Activated gamma-delta T cell treated with anti-CD3 and anti-CD28 coated beads, Interleukin-2, amount 50 U/mL, for 16 hours (primary cell): ENCODE measurements around the gene IRS1.

Source experiments
- DNase-seq: peaks from one replicate; pipeline ENCODE4 v3.0.0-alpha.2; 2020; ENCODE audit warnings: low read depth

The IRS1 gene

DNA sequence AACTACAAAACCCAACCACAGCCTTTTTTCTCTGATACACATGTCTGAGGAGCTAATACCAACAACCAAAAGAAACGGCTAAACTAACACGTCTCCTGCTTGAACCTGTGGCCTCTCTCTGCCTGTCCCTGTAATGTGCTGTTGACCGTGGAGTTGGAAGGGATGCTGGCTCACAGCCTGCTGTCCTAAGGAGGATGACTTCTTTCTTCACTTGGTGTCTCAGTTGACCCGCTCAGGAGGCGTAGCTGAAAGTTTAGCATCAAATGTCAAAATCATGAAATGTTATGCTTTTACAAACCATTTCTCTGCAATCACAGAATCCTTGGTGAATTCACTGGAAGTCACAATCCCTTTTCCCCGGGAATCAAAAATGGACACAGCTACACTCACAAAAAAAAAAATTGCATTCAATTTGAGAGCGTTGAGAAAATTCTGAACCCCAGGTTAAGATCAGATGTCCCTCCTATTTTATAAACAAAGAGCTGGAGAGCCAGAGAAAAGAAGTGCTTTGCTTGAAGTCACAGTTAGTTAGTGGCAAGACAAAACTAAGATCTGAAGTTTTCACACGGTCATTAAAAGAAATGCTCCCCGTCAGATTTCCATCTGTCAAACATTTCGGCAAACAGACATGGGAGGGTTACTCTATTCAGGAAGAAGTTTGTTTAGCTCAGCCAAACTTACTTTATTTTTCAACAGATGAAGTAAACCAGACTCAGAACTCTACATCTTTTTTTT, 74.3 kb downstream of the IRS1 start:
- no peak for DNase-seq

DNA sequence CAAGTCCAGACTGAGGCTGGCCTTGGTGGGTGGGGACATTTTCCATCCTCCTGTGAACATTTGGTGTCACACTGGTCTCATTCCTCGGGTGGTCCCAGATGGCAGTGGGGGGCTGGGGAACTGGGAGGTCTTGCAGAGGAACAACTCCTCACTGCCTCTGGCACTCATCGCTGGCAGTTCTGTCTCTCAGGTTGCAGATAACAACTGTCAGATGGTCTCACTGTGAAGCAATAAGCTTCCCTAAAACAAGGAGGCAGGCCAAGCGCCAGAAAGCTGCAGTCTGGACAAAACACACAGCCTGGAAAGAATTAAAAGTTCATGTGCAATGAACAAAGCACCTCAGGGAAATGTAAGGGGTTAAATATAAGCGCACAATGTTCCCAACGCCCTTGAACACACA, 78.1 kb downstream of the IRS1 start:
- DNase-seq, result no peak

GRCh38 chr2:226720948-226721347, 78.7 kb downstream of the IRS1 start:
- DNase-seq, result no peak

DNA sequence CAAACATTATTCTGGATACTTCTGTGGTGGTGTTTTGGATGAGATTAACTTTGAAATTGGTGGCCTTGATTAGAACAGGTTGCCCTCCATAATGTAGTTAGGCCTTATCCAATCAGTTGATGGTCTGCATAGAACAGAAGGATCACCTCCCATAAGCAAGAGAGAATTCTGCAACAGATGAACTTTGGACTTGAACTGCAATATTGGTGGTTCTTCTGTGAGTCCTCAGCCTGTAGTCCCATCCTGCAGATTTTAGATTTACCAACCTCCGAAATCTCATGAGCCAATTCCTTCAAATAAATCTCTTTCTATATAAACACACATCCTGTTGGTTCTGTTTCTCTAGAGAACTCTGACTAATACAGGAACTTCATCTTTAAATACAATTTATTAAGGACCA, 81.9 kb downstream of the IRS1 start:
- DNase-seq, result no peak

- DNase-seq, result no peak
These were observed 83.5 kb downstream of the IRS1 start for GRCh38 chr2:226716126-226716525.

DNA sequence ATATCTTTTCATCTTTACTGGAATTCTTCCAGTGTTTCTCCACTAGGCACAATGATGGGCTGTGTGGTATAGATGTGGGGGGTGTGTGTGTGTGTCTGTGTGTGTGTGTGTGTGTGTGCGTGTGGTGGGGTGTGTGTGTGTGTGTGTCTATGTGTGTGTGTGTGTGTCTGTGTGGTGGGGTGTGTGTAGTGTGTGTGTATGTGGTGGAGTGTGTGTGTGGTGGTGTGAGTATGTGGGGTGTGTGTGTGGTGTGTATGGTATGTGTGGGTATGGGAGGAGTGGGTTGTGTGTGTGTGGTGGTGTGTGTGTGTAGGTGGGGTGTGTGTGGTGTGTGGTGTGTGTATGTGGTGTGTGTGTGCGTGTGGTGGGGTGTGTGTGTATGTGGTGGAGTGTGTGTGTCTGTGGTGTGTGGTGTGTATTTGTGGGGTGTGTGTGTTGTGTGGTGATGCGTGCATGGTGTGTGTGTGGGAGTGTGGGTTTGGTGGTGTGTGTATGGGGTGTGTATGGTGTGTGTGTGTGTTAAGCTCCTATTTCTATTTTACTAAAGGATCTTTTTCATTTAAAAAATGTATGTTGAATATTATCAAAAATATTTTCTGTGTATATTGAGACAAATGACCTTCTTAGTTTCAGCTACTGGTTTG, 84.2 kb downstream of the IRS1 start:
- no peak for DNase-seq

DNA sequence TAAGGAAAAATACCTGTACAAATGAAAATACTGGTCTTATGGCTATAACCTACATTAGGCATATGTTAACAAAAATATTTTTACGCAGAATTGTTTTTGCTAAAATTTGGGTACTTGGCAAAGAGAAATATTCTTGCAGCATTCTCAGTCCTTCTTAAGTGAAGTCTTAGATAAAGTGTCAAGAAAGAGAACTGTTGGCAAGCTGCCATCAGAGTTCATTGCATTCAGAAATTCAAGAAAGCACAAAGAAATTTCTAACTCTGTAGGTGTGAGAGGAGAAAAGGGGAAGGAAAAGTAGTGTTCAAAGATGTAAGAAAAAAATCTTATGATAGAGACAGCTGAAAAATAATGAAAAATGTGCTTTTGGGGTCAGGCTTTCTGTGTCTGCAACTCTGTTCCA, 86.7 kb downstream of the IRS1 start:
- DNase-seq, result no peak

- no peak for DNase-seq
These were observed 87.9 kb downstream of the IRS1 start for GRCh38 chr2:226711606-226712296.

DNA sequence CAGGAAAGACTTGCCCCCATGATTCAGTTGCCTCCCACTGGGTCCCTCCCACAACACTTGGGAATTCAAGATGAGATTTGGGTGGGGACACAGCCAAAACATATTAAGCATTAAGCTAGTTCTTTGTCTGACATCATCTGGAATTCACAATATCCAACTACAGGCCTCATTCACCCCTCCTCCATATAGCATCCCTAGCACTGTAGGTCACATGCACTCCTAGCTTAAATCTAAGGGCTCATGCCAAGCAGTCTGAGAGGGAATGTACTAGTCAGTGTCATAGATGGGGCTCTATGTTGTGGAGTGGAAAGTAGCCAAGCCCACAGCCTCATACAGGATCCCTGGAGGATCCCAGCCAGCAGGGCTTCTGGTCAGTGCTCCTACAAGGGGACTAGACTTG, 92.1 kb downstream of the IRS1 start:
- no peak for DNase-seq

DNA sequence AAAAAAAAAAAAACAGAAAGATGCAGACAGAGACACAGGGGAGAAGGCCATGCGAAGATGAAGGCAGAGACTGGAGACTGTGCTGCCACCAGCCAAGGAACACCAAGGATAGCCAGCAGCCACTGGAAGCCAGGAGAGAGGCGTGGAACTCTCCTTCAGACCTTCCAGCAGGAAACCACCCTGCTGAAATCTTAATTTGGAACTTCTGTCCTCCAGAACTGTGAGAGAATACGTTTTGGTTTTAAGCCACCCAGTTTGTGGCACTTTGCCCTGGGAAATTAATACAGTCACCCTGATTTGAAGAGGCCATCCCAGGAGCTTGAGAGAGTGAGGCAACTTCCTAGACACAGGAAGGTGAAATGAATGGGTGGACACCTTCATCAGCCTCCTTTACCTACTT, 93.7 kb downstream of the IRS1 start:
- no peak for DNase-seq

- DNase-seq, result no peak
These were observed 94.3 kb downstream of the IRS1 start for GRCh38 chr2:226705133-226705886.

- DNase-seq, result no peak
These were observed 96.1 kb downstream of the IRS1 start for GRCh38 chr2:226703514-226703913.

DNA sequence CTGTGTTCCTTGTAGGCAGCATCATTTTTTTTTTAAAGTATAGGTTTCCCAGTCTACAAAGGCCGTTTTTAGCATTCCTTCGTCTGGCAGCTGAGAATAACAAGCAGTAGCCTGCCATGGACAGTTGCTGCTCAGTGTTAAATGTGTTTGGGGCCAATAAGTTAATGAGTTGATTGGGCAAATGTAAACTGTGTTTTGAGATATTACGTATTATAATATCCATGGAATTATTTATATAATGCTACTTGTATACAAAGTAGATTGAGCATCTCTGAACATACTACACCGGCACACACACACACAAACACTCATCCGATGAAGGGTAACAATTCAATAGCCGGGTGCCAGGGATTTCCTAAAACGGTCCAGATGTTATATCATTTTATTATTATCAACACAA, 97.2 kb downstream of the IRS1 start:
- DNase-seq, result no peak

- DNase-seq, result no peak
These were observed 98.6 kb downstream of the IRS1 start for GRCh38 chr2:226701052-226701451.

DNA sequence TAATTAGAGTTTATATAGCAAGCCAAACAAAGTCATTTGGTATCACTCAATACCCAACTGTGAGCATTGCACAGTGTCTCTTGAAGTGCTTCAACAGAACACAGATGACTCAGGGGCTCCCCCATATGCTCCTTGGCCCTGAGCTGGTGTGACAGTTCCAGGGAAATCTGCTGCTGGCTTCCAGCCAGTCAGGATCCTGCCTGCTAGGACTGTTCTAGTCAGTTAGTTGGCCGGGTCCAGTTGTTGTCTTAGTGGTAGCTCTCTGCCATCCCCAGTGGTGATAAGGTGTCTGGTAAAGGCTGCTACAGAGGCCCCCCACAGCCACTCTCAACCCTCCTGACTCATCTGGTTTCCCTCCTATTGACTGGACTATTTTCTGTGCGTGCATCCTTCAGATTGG, 100.3 kb downstream of the IRS1 start:
- no peak for DNase-seq

DNA sequence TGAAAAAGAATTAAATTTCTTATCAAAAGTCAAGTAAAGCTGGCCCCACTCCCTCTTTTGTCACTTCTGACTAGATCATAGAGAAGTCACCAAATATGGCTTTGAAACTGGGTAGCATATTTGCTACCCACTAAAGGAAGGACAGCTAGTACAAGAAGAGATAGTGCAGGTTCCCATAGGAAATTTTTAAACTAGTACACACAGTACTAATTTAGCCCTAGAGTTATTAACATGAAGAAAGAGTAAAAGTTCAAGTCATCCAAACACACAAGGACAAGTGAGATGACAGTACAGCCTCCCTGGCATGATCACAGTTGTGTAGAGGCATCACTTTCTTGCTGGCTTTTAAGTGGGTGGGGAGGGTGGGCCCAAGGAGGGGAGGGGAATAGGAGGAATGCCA, 100.9 kb downstream of the IRS1 start:
- DNase-seq, result no peak

- no peak for DNase-seq
These were observed 104.9 kb downstream of the IRS1 start for GRCh38 chr2:226694586-226695284.

- no peak for DNase-seq
These were observed 105.5 kb downstream of the IRS1 start for GRCh38 chr2:226694149-226694548.

- DNase-seq, result no peak
These were observed 106.1 kb downstream of the IRS1 start for GRCh38 chr2:226693521-226693920.

DNA sequence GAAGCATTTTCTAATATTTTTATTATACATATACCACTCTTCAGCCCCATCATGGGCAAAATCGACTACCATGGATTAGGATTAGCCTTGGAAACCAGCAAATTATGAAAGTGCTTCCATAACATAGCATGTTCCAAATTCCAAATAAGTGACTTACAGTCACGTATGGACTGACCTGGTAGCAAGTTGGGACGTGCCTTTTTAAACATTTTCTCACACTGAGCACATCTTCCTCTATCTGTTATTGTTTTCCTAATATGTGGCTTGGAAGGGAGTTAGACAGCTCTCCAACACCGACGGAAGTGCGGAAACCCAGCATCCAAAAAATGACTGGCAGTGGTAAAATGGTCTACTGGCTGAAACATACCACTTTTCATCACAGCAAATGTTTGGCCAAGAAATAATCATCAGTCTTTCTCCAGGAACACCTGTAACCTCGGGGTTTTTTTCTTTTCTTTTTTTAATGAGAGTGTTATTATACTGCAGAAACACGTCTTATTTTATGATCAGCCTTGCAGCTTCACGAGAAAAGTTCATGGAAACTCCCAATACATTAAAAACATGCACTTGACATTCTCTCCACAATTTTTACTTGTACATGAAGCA, 107.0 kb downstream of the IRS1 start:
- no peak for DNase-seq

DNA sequence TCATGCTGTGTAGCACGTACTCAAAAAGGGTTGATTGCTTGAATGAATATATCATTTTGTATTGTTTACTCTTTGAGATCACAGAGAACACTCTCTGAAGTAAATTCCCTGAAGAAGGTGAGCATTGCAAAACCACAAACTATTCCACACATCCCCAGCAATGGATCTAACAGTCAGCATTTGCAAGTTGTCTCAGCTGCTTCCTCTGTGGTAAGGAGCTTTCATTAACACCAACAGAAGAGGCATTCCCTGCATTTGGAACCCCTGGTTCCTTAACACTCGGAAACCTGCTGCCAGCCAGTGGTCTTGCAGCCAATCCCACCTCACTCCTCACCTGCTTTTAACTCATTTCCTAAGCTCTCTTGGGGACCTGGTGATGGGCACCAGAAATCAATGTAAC, 108.4 kb downstream of the IRS1 start:
- no peak for DNase-seq
